Uterus (tissue), 2 donors: ENCODE data around the gene TLCD3A.

ENCODE experiments used
- CTCF ChIP-seq, 4 experiments: fragments of 200-600 bp in 2 of 4; fragments of 450-650 bp in 2 of 4; sonication (generic) in 2 of 4; IDR thresholded peaks; one replicate each; pipeline ENCODE4 v1.5.1; 2016 to 2019; ENCODE audit warnings: antibody characterized with exemption in 4 of 4, mild to moderate bottlenecking in 2 of 4, moderate library complexity in 1 of 4
- POLR2A ChIP-seq, 2 donors: fragments of 450-650 bp; IDR thresholded peaks; one replicate each; pipeline ENCODE4 v1.6.1; 2016; ENCODE audit warnings: antibody characterized with exemption in 2 of 2, mild to moderate bottlenecking in 1 of 2, moderate library complexity in 1 of 2

GRCh38 chr17:693791-694638 is 38.4 kb upstream of the TLCD3A start:
- TF ChIP-seq CTCF (IDR thresholded peaks at IDR 0.05) (no peak), POLR2A (IDR thresholded peaks at IDR 0.05) (no peak)
